ENCODE results near the gene NCDN.

DNA sequence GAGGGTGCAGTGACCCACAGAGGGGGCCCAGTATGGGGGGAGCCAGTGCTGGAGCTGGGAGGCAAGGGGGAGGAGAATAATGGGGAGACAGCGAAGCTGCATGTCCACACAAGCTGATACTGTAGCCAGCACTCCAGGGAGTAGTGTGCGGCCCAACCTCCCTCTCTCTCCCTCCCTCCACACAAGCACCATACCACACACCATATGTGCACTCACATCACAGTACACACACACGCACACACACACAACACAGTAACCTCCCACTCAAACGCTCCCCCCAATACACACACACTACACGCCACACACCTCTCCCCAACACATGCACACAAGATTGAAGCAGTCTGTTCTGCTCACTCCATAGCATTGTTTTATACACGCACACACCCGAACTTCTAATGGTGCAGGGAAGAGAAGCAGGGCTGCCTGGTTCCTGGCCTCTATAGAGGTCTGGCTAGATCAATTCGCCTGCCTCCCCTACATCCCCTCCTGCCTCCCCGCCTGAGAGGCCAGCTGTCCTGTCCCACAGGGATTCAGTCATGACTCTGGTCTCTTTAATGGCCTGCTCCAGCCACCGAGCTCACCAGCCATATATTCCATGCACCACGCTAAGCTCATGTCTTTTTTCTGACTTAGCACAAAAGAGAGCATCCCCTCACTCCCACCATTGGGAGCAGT lies 3.8 kb downstream of the NCDN start:
- TF ChIP-seq, protein P1, sequence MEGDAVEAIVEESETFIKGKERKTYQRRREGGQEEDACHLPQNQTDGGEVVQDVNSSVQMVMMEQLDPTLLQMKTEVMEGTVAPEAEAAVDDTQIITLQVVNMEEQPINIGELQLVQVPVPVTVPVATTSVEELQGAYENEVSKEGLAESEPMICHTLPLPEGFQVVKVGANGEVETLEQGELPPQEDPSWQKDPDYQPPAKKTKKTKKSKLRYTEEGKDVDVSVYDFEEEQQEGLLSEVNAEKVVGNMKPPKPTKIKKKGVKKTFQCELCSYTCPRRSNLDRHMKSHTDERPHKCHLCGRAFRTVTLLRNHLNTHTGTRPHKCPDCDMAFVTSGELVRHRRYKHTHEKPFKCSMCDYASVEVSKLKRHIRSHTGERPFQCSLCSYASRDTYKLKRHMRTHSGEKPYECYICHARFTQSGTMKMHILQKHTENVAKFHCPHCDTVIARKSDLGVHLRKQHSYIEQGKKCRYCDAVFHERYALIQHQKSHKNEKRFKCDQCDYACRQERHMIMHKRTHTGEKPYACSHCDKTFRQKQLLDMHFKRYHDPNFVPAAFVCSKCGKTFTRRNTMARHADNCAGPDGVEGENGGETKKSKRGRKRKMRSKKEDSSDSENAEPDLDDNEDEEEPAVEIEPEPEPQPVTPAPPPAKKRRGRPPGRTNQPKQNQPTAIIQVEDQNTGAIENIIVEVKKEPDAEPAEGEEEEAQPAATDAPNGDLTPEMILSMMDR (IDR thresholded peaks at IDR 0.05), result no peak
- TF ChIP-seq POLR2A (IDR thresholded peaks at IDR 0.05), result no peak
